ENCODE measurements around the gene COTL1.

COTL1 gene

GRCh38 chr16:84597931-84598351, 19.9 kb downstream of the COTL1 start:
- no peak for DNase-seq (ENCODE audit: low read depth in 2 of 2, low spot score in 1 of 2)

GRCh38 chr16:84597528-84597896, 20.4 kb downstream of the COTL1 start:
- DNase-seq (ENCODE audit: low read depth in 2 of 2, low spot score in 1 of 2): no peak

- DNase-seq (ENCODE audit: low read depth in 2 of 2, low spot score in 1 of 2): no peak
These were observed 20.9 kb downstream of the COTL1 start for GRCh38 chr16:84596801-84597527.

- DNase-seq (ENCODE audit: low read depth in 2 of 2, low spot score in 1 of 2): no peak
These were observed 21.7 kb downstream of the COTL1 start for GRCh38 chr16:84596161-84596560.

- no peak for DNase-seq (ENCODE audit: low read depth in 2 of 2, low spot score in 1 of 2)
These were observed 22.8 kb downstream of the COTL1 start for GRCh38 chr16:84595052-84595481.

GRCh38 chr16:84594725-84595038, 23.2 kb downstream of the COTL1 start:
- DNase-seq (ENCODE audit: low read depth in 2 of 2, low spot score in 1 of 2): no peak

- peak; percentile 38 to 55 for DNase-seq (ENCODE audit: low read depth in 2 of 2, low spot score in 1 of 2)
These were observed 23.8 kb downstream of the COTL1 start for GRCh38 chr16:84593825-84594724.

- no peak for DNase-seq (ENCODE audit: low read depth in 2 of 2, low spot score in 1 of 2)
These were observed 25.2 kb downstream of the COTL1 start for GRCh38 chr16:84592718-84593117.

GRCh38 chr16:84589975-84590719, 27.7 kb downstream of the COTL1 start:
- no peak for DNase-seq (ENCODE audit: low read depth in 2 of 2, low spot score in 1 of 2)

- DNase-seq (ENCODE audit: low read depth in 2 of 2, low spot score in 1 of 2): no peak
These were observed 28.9 kb downstream of the COTL1 start for GRCh38 chr16:84588991-84589390.

GRCh38 chr16:84585886-84586285, 32.0 kb downstream of the COTL1 start:
- DNase-seq (ENCODE audit: low read depth in 2 of 2, low spot score in 1 of 2): no peak

- DNase-seq (ENCODE audit: low read depth in 2 of 2, low spot score in 1 of 2): no peak
These were observed 32.4 kb downstream of the COTL1 start for GRCh38 chr16:84585467-84585866.

GRCh38 chr16:84584678-84585077, 33.2 kb downstream of the COTL1 start:
- DNase-seq (ENCODE audit: low read depth in 2 of 2, low spot score in 1 of 2): no peak

GRCh38 chr16:84583995-84584394, 33.9 kb downstream of the COTL1 start:
- no peak for DNase-seq (ENCODE audit: low read depth in 2 of 2, low spot score in 1 of 2)

- no peak for DNase-seq (ENCODE audit: low read depth in 2 of 2, low spot score in 1 of 2)
These were observed 34.8 kb downstream of the COTL1 start for GRCh38 chr16:84582958-84583516.

- DNase-seq (ENCODE audit: low read depth in 2 of 2, low spot score in 1 of 2): no peak
These were observed 36.7 kb downstream of the COTL1 start for GRCh38 chr16:84581158-84581557.

GRCh38 chr16:84579936-84580335, 37.9 kb downstream of the COTL1 start:
- DNase-seq (ENCODE audit: low read depth in 2 of 2, low spot score in 1 of 2): no peak

- no peak for DNase-seq (ENCODE audit: low read depth in 2 of 2, low spot score in 1 of 2)
These were observed 39.2 kb downstream of the COTL1 start for GRCh38 chr16:84578538-84579126.

GRCh38 chr16:84577034-84577803, 40.7 kb downstream of the COTL1 start:
- no peak for DNase-seq (ENCODE audit: low read depth in 2 of 2, low spot score in 1 of 2)

GRCh38 chr16:84575914-84576313, 42.0 kb downstream of the COTL1 start:
- no peak for DNase-seq (ENCODE audit: low read depth in 2 of 2, low spot score in 1 of 2)
